GM12872 (cell line): ENCODE measurements around the gene SERPINA7.

Source experiments
- CTCF ChIP-seq: IDR thresholded peaks from 3 replicates; pipeline ENCODE4 v1.5.1; 2011; ENCODE audit warnings: low read depth, mild to moderate bottlenecking, low read length, moderate library complexity; ENCODE audit not compliant: insufficient read depth

SERPINA7 gene

DNA sequence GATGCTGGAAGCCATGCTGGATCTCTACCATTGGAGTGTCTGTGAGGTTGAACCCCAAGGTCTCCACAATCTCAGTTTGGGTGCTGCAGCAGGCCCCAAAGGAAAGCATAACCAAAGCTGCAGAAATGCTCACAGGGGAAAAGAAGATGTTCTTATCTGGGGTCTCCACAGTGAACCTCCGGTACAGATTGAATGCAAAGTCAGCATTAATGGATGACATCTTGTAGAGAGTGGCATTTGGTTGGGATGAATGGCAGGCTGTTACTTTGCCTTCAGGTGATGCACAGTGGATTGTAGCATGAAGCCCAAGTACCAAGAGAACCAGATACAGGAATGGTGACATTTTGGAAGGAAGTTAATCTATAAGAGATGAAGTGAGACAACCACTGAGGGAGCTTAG, 1.8 kb downstream of the SERPINA7 start:
- TF ChIP-seq CTCF: no peak

DNA sequence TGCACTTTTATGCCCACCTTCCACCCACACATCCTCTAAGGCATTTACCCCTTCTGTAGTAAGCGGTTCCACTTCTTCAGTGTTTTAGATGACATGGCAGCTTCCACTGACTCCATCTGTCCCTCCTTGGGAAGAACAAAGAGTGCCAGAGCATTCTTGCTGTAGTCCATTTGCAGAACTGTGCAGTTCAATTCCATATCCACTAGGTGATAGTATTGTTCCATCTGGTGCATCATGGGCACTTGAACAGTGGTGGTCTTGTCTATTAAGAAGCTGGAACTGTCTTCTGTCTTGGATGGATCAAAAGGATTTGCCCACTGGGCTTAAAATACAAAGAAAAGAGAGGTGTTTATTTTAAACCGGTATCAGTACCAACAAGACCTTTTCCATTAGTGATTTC, 3.5 kb downstream of the SERPINA7 start:
- TF ChIP-seq CTCF: peak; percentile 54; the same call in 2 of the 3 replicates

GRCh38 chrX:106023947-106024346, 14.6 kb downstream of the SERPINA7 start:
- TF ChIP-seq CTCF: no peak

- TF ChIP-seq CTCF: no peak
These were observed 16.3 kb downstream of the SERPINA7 start for GRCh38 chrX:106022238-106022637.

DNA sequence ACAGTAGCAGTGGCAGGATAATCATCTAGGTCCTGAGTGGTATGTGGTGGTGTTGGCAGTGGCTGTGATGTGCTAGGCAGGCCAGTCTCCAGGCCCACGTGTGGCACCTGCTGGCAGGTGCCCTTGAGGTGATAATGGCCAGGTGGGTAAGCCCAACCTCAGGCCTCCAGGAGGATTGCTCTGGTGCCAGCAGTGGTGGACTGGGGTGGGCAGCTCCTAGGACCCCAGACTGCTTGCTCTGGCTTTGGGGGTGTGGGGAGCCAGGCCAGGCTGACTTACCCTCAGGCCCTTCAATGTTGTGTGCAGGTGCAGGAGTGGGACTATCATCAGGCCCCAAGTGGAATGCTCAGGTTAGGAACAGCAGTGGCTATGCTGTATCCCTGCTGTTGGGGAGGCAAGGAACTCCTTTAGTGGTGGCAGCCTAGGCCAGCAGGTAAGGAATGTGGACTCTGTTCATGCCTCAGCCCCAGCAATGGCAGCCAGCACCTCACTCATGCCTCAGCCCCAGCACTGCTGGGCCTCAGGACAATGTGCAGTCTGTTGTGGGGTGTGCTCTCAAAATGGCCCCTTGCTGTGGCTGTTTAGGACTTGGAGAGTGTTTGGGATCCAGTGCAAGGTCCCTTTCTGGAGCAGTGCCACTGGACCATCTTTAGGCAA, 24.3 kb downstream of the SERPINA7 start:
- TF ChIP-seq CTCF: no peak

GRCh38 chrX:106009145-106009544, 29.4 kb downstream of the SERPINA7 start:
- no peak for TF ChIP-seq CTCF

DNA sequence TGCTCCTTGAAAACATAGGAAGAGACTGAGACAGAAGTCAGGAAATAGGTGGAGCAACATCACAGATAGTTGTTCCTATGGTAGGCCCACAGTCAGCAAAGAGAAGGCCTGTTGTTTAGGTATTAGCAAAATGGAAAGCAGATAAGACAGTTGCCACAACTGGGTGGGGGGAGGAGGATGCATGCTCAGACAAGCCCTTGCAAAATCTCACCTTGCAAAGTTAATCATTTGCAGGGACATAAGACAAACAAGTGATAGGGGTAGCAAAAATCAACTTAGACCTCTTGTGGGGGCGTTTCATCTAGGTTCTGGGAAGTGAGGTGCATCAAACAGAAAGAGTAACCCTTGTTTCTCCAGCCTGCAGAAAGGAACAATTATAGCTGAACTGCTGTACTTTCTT, 30.7 kb downstream of the SERPINA7 start:
- TF ChIP-seq CTCF: no peak
